A673 (cell line): Measurements from ENCODE around the gene TSPAN31. TPM values are rescaled to one million over a fixed set of nuclear protein-coding genes. Genes with fewer than 3 reads are reported as not detected.
A peak's percentile ranks its signal among the peaks of the same experiment; 100 is the strongest.

Experiments used
- BruUV-seq: library from RNA; stranded (reverse); fragments of 400-500 nt; replicated peaks from 2 replicates; lab custom pipeline; 2021; lab: Mats Ljungman, UMichigan
- CTCF ChIA-PET: fragments of 300-600 bp; sonication (Branson Sonifier 250); formaldehyde crosslinking; loops from one replicate; lab custom pipeline; 2022; ENCODE audit warnings: antibody characterized with exemption; lab: Charles Lee
- POLR2A ChIA-PET: fragments of 300-600 bp; sonication (Branson Sonifier 250); formaldehyde crosslinking; loops from one replicate; lab custom pipeline; 2022; ENCODE audit warnings: antibody characterized with exemption; ENCODE audit not compliant: low non-redundant PET; lab: Charles Lee
- DNase-seq: peaks from one replicate; pipeline ENCODE4 v3.0.0-alpha.2; 2015; ENCODE audit warnings: low spot score
- H3K27ac ChIP-seq: fragments of 200-600 bp; sonication (generic); 2 replicates; pipeline ENCODE4 v1.5.1; 2016; ENCODE audit warnings: mixed run types, low read depth, mild to moderate bottlenecking, mixed read lengths, antibody characterized with exemption, low read length; ENCODE audit not compliant: poor library complexity, severe bottlenecking
- H3K27me3 ChIP-seq: fragments of 200-600 bp; sonication (generic); replicated peaks from 2 replicates; pipeline ENCODE4 v1.6.1; 2017; ENCODE audit warnings: mixed run types, low read depth, mild to moderate bottlenecking, mixed read lengths, antibody characterized with exemption, low read length; ENCODE audit not compliant: insufficient read depth, poor library complexity
- H3K36me3 ChIP-seq: fragments of 200-600 bp; sonication (generic); 2 replicates; pipeline ENCODE4 v1.6.1; 2016; ENCODE audit warnings: mixed run types, mild to moderate bottlenecking, mixed read lengths, antibody characterized with exemption, low read length; ENCODE audit not compliant: insufficient read depth, poor library complexity, severe bottlenecking
- H3K4me1 ChIP-seq: fragments of 200-600 bp; sonication (generic); 2 replicates; pipeline ENCODE4 v1.6.1; 2017; ENCODE audit warnings: mixed run types, mild to moderate bottlenecking, mixed read lengths, antibody characterized with exemption, low read length; ENCODE audit not compliant: insufficient read depth, poor library complexity, severe bottlenecking
- H3K4me3 ChIP-seq: fragments of 200-600 bp; sonication (generic); 2 replicates; pipeline ENCODE4 v1.5.1; 2016; ENCODE audit warnings: low read depth, mixed run types, mild to moderate bottlenecking, mixed read lengths, low read length; ENCODE audit not compliant: poor library complexity, severe bottlenecking
- H3K9me3 ChIP-seq: fragments of 200-600 bp; sonication (generic); 2 replicates; pipeline ENCODE4 v1.6.1; 2016; ENCODE audit warnings: mixed run types, low read depth, mild to moderate bottlenecking, mixed read lengths, antibody characterized with exemption, low read length; ENCODE audit not compliant: poor library complexity, severe bottlenecking
- EZH2 ChIP-seq: fragments of 200-600 bp; sonication (generic); IDR thresholded peaks from 2 replicates; pipeline ENCODE4 v1.6.1; 2017; ENCODE audit warnings: borderline replicate concordance, low read depth, mild to moderate bottlenecking, mixed read lengths, antibody characterized with exemption, low read length; ENCODE audit not compliant: poor library complexity, severe bottlenecking
- intact Hi-C: fragments of 100-400 bp; cut with micrococcal nuclease; formaldehyde crosslinking; loops from one replicate; pipeline ENCODE4 v1.10.0; 2022; ENCODE audit not compliant: unreplicated experiment
- total RNA-seq: library from RNA; stranded (reverse); gene quantifications from 2 replicates; pipeline ENCODE4 v1.2.3, GENCODE V29; 2021
- TF ChIP-seq, protein P1 (sequence below): fragments of 300-800, 200-600 bp; sonication (generic); conservative IDR thresholded peaks from 2 replicates; pipeline ENCODE4 v1.5.1; 2017; ENCODE audit warnings: low read depth, mild to moderate bottlenecking, antibody characterized with exemption, low read length, moderate library complexity, mixed read lengths

The TSPAN31 gene
- total RNA-seq, 1 experiment from 2014 or later: 8.9 TPM

GRCh38 chr12:57725851-57726150 is 19.0 kb upstream of the TSPAN31 start:
- H3K4me3 ChIP-seq: peak overlapping the region; percentile 82
- no TSS peak for BruUV-seq
- no peaks in the 10 kb centered on the region for H3K27me3 ChIP-seq
- peaks cover 7% of the 10 kb centered on the region for H3K4me1 ChIP-seq
- H3K36me3 ChIP-seq: no peaks in the 10 kb centered on the region
- H3K9me3 ChIP-seq: no peaks in the 10 kb centered on the region
- CTCF ChIA-PET: interaction anchor here (0.6 to 2.4 kb wide), 6 partner anchors 10 to 267 kb away, joined by 3 to 17 read pairs (median 4); partner anchors contain the start of gene TSPAN31
- POLR2A ChIA-PET: no interaction called here
- TF ChIP-seq, protein P1, sequence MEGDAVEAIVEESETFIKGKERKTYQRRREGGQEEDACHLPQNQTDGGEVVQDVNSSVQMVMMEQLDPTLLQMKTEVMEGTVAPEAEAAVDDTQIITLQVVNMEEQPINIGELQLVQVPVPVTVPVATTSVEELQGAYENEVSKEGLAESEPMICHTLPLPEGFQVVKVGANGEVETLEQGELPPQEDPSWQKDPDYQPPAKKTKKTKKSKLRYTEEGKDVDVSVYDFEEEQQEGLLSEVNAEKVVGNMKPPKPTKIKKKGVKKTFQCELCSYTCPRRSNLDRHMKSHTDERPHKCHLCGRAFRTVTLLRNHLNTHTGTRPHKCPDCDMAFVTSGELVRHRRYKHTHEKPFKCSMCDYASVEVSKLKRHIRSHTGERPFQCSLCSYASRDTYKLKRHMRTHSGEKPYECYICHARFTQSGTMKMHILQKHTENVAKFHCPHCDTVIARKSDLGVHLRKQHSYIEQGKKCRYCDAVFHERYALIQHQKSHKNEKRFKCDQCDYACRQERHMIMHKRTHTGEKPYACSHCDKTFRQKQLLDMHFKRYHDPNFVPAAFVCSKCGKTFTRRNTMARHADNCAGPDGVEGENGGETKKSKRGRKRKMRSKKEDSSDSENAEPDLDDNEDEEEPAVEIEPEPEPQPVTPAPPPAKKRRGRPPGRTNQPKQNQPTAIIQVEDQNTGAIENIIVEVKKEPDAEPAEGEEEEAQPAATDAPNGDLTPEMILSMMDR: no peak
- no peak for TF ChIP-seq EZH2
- intact Hi-C loops: loop anchor here (5.0 kb wide), 1 partner anchor 144 kb away; no protein-coding TSS in a partner anchor
- H3K27ac ChIP-seq: peak overlapping the region; percentile 90
- DNase-seq: no peak

GRCh38 chr12:57726151-57726883 is 18.5 kb upstream of the TSPAN31 start:
- ChIA-PET CTCF (interaction anchor here (0.5 to 2.4 kb wide), 7 partner anchors 10 to 267 kb away, joined by 3 to 17 read pairs (median 4); partner anchors contain the start of gene TSPAN31), POLR2A (no interaction called here)
- intact Hi-C loops: loop anchor here (5.0 kb wide), 1 partner anchor 144 kb away; no protein-coding TSS in a partner anchor
- peak overlapping the region; percentile 82 for H3K4me3 ChIP-seq
- H3K4me1 ChIP-seq: peaks cover 7% of the 10 kb centered on the region
- no peaks in the 10 kb centered on the region for H3K36me3 ChIP-seq
- H3K27me3 ChIP-seq: no peaks in the 10 kb centered on the region
- no peaks in the 10 kb centered on the region for H3K9me3 ChIP-seq
- peak overlapping the region; percentile 90 for H3K27ac ChIP-seq
- peak; percentile 96 for DNase-seq
- TF ChIP-seq, protein P1: peak; percentile 95
- no peak for TF ChIP-seq EZH2
- TSS peak; percentile 12 for BruUV-seq

DNA sequence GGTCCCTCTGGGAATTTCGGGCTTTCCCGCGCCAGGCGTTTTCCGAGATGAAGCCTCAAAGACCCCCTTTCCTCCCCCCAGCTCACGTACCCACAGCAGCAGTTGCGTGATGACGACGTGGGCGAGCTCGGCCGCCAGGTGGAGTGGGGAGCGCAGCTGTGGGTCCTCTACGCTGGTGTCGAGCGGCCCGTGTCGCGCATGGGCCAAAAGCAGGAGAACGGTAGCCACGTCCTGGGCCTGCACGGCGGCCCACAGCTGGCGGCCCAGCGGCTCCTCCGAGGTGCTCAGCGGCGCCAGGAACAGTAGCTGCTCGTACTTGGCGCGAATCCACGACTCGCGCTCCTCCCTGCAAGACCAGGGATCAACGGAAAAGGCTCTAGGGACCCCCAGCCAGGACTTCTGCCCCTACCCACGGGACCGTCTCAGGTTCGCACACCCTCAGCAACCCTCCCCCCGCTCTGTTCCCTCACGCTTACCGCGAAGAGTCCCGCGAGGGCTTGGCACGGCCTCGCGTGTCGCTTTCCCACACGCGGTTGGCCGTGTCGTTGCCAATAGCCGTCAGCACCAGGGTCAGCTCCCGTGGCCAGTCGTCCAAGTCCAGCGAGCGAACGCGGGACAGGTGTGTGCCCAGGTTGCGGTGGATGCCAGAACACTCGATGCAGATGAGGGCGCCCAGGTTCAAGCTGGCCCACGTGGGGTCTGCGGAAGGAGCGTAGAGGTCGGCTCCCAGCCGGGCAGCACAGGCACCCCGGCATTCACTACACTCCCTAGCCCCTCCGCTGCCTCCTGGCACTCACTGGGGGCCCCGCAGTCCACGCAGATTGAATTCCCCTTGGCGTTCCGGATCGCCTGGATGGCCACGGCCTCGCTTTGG is 17.7 kb upstream of the TSPAN31 start:
- POLR2A ChIA-PET: no interaction called here
- intact Hi-C loops: loop anchor here (5.0 kb wide), 1 partner anchor 145 kb away; no protein-coding TSS in a partner anchor
- TF ChIP-seq, protein P1: peak; percentile 49
- TF ChIP-seq EZH2: no peak
- H3K27me3 ChIP-seq: no peaks in the 10 kb centered on the region
- H3K9me3 ChIP-seq: no peaks in the 10 kb centered on the region
- peak overlapping the region; percentile 82 for H3K4me3 ChIP-seq
- H3K4me1 ChIP-seq: peaks cover 7% of the 10 kb centered on the region
- H3K27ac ChIP-seq: peak overlapping the region; percentile 90
- CTCF ChIA-PET: interaction anchor here (0.6 to 2.4 kb wide), 5 partner anchors 9 to 329 kb away, joined by 3 to 17 read pairs (median 4); partner anchors contain the start of gene TSPAN31
- peak; percentile 83 for DNase-seq
- TSS peak; percentile 80 for BruUV-seq
- H3K36me3 ChIP-seq: no peaks in the 10 kb centered on the region
